HG03060 (cell line): ENCODE results near the gene HNRNPK.
A peak's percentile ranks its signal among the peaks of the same experiment; 100 is the strongest.

ENCODE experiments used
- ATAC-seq: cut with Tn5 transposase; IDR thresholded peaks from one replicate; pipeline ENCODE4 v1.9.1; 2021; ENCODE audit warnings: low read depth, moderate number of reproducible peaks; ENCODE audit not compliant: unreplicated experiment

HNRNPK gene

DNA sequence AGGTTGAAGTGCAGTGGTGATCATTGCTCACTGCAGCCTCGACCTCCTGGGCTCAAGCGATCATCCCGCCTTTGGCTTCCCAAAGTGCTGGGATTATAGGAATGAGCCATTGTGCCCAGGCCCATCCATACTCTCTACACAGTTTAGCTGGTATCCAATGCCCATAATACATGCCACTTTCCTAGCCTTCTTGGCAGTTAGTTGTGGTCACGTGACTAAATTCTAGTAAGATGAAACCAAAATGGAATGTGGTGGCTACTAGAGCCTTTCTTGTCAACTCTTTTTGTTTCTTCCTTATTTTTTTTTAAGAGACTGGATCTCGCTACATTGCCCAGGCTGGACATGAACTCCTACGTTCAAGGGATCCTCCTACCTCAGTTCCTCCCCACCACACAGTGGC, 43.5 kb downstream of the HNRNPK start:
- ATAC-seq, result no peak

DNA sequence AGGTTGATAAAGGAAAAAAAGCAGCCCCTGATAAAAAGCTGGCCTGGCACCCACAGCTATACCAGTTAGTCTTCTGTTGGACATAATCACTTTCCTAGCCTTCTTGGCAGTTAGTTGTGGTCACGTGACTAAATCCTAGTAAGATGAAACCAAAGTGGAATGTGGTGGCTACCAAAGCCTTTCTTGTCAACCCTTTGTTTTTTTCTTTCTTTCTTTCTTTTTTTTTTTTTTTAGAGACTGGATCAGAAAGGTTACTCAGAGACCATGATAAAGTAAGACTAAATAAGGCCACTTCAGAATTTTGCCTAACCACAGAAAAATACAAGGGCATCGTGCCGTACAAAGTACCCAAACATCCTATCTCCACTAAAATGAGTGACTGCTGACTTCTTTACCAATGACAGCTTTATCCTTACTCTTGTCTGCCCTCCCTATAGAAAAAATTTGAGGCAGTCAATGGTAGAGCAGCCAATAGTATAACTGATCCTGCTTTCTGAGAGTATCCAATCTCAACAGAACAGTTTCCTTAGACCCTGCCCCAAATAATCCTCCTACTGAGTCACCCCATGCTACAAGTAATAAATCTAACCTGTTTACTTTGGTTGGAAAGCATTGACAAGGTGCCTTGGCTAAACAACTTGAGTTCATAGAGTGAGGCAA, 44.6 kb downstream of the HNRNPK start:
- no peak for ATAC-seq

DNA sequence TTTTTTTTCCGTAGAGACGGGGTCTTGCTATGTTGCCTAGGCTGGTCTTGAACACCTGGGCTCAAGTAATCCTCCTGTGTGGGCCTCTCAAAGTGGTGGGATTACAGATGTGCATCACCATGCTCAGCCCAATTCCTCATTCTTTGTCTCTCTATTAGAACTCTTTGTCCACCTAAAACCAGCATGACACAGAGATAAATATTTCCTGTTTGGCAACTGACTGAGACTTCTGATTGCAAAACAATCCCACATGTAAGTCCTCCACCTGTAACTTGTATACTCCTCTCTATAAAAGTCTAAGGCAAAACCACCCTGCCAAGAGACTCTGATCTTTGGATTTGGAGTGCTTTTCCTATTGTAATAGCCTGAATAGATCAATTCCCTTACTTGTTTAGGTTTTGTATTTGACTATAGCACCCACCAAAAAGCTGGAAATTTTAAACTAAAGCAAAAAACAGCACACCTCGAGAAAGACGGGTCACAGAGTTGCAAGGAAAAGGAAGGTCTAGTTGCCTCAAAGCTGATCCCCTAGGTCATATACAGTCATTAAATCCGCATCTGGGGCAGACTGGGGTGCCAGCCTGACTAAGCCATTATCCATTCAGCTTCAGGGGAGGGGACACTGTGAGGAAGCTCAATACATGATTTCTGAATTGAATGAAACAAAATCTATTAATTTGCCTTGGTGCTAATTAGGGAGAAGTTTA, 45.3 kb downstream of the HNRNPK start:
- no peak for ATAC-seq

DNA sequence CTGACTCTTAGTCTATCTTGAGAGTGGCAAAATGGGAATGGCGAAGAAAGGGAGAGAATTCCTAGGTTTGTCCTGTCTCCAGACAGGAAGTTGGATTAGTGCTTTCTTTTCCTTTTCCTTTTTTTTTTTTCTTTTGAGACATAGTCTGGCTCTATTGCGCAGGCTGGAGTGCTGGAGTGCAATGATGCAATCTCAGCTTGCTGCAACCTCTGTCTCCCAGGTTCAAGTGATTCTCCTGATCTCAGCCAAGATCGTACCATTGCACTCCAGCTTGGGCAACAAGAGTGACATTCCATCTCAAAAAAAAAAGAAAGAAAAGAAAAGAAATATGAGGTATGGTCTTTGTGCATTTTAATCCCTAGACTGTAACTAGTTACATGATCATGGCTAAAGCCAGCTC, 46.2 kb downstream of the HNRNPK start:
- no peak for ATAC-seq

DNA sequence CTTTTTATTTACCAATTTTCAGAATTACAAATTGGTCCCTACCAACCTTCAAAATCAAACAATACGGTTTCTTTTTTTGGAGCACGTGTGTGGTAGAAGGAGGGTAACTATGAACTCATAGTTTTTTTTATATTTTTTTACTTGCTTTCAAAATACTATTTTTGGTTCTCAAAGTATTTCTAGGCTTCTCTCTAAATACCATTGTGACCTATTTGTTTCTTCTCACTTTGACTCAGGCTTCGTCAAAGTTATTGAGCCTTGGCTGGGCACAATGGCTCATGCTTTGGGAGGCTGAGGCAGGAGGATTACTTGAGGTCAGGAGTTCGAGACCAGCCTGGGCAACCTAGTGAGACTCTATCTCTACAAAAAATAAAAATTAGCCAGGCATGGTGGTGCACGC, 47.2 kb downstream of the HNRNPK start:
- ATAC-seq, result no peak

DNA sequence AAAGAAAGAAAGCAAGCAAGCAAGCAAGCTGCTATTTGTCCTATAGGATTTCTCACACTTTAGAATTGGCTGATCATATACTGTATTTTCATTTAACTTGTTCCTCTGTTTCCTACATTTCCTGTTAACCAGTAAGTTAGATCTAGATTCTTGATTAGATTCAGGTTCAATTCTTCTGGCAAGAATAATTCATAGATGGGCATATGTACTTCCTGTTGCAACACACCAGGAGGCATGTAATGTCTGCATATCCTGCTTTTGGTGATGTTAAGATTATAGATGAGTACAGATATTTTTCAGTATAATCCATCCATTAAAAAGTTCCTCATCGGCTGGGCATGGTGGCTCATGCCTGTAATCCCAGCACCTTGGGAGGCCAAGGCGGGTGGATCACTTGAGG, 48.0 kb downstream of the HNRNPK start:
- ATAC-seq, result no peak

DNA sequence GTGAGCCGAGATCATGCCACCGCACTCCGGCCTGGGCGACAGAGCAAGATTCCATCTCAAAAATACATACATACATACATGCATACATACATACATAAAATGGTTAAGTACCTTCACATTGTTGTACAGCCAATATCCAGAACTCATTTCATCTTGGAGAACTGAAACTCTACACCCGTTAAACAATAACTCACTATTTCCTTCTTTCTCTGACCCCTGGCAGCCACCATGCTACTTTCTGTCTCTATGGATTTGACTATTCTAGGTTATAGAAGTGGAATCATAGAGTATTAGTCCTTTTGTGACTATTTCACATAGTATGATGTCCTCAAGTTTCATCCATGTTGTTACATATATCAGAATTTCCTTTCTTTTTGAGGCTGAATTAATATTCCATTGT, 49.1 kb downstream of the HNRNPK start:
- no peak for ATAC-seq

DNA sequence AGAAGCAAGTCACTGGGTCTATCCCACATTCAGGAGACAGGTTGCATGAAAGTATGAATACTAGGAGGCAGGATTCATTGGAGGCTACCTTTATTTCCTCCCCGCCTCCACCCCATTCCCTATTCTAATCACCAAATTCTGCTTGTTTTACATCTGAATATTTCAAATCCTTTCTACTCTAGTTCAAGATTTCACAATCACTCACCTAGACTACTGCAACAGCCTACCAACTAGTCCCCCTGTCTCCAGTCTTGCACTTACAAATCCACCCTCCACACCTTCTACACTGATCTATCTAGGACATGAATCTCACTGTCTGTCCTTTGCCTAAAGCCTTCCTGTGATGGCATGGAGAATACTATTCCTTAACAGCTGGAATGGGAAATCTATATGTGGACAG, 52.4 kb downstream of the HNRNPK start:
- no peak for ATAC-seq

DNA sequence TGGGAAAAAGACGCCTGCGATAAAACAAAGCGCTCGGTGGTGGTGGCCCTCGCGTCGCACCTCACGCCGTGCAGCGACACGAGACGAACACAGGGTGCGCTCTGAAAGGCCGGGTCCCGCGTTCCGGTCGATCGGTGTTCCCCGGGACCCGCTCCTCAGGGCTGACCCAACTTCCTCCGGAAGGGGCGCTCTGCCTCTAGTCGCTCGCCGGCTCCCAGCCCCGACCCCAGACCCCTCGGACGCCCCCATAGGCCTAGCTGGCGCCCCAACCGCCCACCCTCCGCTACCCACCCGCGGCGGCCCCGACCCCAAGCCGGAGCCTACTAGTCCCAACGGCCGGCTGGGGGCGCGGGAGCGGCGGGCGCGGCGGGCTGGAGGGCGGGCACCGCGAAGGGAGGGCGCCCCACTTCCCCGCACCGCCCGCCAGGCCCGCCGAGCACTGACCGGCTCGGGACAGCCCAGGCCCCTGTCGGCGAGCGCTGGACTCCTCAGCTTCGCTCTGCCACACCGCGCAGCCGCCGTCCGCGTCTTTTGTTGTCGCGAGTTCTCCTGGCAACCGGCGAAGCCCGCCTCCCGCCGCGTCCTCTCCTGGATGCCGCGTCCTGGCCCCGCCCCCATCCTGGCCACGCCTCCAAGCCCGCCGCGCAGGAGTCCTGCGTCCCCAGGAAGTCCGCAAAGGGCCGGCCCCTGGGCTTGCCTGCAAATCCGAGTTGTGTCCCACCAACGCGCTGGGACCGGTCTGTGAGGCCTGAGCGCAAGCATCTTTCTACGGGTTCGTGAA, 58.9 kb downstream of the HNRNPK start, which contains the start of gene KIF27:
TSS of gene KIF27 (minus strand) at position 506 of the 781 bp plus-strand sequence. CDS start 5,841 bp downstream, outside the sequence.
- peak; percentile 76 for ATAC-seq

DNA sequence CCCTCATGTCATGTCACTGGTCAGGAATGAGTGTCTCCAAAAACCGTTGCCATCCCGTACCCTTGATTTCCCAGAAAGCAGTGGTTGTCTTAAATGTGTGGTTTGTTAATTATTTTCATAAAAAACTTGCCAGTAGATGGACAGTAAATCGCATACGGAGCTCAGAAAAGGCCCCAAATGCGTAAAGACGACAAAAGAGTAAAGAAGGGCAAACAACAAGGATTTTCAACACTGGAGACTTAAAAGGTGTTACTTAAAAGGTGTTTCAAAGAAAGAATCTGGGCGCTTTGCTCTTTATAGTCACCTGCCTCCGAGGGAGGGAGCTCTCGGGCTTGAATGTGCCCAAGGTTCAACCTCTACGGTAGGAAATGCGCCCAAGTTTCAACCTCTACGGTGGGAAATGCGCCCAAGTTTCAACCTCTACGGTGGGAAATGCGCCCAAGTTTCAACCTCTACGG, 59.5 kb downstream of the HNRNPK start:
- ATAC-seq, result peak; percentile 10

DNA sequence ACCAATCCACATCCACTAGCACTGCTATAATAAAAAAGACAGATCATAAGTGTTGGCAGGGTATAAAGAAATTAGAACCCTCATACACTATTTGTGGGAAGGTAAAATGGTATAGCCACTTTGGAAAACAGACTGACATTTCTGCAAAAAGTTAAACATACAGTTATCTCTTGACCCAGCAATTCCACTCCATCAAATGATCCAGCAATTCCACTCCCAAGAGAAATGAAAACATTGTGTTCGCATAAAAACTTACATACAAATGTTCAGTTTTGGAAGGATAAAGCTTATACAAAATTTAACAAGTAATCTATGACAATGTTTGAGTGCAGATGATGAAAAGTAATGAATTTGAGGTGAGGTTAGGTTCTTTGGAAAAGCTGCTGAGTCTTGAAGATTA, 60.9 kb downstream of the HNRNPK start:
- ATAC-seq, result no peak
